RWPE1 (cell line): ENCODE results near the gene SELL.

Experiments
- CTCF ChIA-PET: fragments of 350-600 bp; sonication (Branson Sonifier 250); formaldehyde crosslinking; extraction: SDS; loops from one replicate; lab custom pipeline; 2021; lab: Yijun Ruan, JAX
- POLR2A ChIA-PET: fragments of 400-600 bp; formaldehyde crosslinking; extraction: SDS; loops from one replicate; lab custom pipeline; 2020; ENCODE audit warnings: antibody characterized with exemption; ENCODE audit not compliant: low non-redundant PET; lab: Yijun Ruan, JAX
- DNase-seq: peaks from one replicate; pipeline ENCODE4 v3.0.0; 2012; ENCODE audit warnings: low spot score
- H3K27ac ChIP-seq: fragments of 450-650 bp; 2 replicates; pipeline ENCODE4 v1.5.1; 2017
- TF ChIP-seq, protein P1 (sequence below): fragments of 450-650 bp; conservative IDR thresholded peaks from 2 replicates; pipeline ENCODE4 v1.5.1; 2017; ENCODE audit warnings: low read depth, mild to moderate bottlenecking

SELL gene

DNA sequence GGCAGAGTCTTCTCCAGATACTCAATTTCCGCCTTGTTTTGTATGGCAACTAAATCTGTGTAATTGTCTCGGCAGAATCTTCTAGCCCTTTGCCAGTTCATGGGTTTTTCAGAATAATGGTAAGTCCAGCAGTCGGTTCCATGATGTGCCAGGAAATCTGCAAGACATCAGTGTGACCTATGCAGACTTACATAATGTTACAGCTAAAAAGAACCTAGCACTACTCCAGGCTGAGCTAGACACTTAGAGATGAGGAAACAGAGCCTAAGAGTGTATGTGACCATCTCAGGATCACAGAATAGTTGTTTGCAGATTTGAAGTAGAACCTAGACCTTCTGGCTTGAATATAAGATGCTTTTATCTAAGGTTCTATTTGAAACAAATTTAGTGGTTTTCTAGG, 2.8 kb downstream of the SELL start:
- CTCF ChIA-PET, result no interaction called here
- TF ChIP-seq, protein P1, sequence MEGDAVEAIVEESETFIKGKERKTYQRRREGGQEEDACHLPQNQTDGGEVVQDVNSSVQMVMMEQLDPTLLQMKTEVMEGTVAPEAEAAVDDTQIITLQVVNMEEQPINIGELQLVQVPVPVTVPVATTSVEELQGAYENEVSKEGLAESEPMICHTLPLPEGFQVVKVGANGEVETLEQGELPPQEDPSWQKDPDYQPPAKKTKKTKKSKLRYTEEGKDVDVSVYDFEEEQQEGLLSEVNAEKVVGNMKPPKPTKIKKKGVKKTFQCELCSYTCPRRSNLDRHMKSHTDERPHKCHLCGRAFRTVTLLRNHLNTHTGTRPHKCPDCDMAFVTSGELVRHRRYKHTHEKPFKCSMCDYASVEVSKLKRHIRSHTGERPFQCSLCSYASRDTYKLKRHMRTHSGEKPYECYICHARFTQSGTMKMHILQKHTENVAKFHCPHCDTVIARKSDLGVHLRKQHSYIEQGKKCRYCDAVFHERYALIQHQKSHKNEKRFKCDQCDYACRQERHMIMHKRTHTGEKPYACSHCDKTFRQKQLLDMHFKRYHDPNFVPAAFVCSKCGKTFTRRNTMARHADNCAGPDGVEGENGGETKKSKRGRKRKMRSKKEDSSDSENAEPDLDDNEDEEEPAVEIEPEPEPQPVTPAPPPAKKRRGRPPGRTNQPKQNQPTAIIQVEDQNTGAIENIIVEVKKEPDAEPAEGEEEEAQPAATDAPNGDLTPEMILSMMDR, result no peak
- POLR2A ChIA-PET, result no interaction called here
- DNase-seq, result no peak
- no peak overlapping the region for H3K27ac ChIP-seq

DNA sequence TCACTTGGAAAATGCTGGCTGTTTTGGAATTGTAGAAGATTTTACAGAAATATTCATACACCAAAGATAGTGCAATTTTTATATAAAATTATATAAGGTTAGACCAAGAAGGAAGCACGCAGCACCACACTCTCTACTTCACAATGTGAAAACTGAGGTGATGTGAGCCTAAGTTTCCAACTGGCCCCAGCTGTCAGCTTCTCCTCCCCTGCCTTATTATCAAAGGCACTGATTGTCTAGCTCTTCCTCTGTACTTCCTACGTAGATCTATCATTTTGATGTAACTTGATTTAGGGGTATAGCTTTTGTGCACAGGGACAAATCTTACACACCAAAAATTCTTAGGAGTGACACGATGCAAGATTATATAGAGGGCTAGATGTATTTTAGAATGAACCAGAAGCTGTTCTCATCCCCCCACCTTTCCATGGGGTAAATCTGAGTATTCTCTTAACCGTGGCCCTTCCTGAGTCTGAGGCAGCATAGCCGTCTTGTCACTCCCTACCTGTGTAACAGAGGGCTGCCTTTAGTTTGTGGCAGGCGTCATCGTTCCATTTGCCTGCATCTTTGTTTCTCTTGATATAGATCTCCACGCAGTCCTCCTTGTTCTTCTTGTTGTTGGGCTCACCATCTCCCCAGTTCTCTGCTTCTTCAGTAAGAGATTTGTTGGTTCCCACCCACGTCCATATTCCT, 3.4 kb downstream of the SELL start:
- TF ChIP-seq, protein P1, result no peak
- H3K27ac ChIP-seq, result no peak overlapping the region
- ChIA-PET CTCF (no interaction called here), POLR2A (no interaction called here)
- DNase-seq, result no peak

DNA sequence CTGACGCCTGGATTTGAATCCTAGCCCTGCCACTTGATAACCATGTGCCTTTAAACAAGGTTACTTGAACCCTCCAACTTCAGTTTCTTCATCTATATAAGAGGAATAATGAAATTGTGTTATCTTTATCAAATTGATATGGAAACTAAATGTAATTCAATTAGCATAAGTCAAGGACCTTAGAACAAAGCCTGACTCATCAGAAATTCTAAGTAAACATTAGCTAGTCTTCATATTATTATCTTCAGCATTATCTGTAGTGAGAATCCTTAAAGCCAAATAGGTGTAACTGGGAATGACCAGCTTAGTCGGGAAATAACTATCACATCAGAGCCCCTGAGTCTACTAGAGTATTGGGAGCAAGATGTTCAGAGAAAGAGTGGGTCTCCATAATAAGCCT, 6.6 kb downstream of the SELL start:
- DNase-seq, result no peak
- CTCF ChIA-PET, result no interaction called here
- H3K27ac ChIP-seq, result no peak overlapping the region

DNA sequence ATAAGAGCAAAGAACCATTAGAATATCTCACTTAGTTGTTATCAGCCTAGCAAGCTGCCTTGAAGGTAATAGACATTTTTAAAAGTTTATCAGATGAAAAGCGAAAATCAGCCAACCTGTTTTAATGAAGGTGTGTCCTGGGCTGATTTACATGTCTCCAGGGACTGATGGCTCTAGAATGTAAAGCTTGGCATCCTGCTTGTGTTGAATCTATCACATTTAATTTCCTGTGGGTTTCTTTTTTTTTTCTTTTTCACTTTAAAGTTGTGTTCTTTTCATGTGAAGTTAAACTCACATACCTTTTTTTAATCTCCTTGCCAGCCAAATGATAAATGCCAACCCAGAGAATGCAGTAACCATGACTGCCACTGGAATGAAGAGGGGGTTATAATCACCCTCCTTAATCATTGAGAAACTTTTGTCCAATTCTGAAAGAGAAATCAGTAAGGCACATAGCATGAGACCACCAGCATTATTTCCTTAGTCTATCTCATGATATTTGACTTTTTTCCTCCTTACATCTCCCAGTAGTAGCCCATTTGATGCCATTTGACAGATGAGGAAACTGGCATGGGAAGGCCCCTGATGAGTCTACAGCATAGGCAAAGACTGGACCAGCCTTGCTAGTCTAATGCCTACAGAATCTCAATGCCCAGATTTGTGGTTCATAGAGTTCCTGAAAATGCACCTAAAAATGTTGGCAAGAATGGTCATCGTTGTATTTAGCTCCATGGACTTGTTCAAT, 10.0 kb downstream of the SELL start:
- ChIA-PET POLR2A (no interaction called here), CTCF (no interaction called here)
- DNase-seq, result no peak
- TF ChIP-seq, protein P1, result no peak
- H3K27ac ChIP-seq, result no peak overlapping the region

More for the DNA sequence above, 6.6 kb downstream of the SELL start:
- TF ChIP-seq, protein P1, result no peak
- POLR2A ChIA-PET, result no interaction called here

DNA sequence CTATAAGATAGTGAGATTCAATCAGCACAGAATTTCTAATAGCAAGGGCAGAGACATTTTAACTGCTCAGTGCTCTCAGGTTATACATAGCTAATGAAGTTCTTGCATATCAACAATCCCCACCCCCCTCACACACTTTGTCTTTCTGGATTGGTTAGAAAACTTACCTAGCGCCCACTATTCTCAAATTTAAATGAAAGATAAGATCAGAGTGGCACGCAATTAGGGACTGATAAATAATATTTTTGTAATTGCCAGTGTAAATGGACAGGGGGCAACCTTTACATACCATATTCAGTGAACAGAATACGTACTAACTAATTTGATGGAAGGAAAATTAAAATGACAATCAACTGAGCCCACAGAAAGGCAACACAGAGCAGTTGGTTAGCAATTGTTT, 11.7 kb downstream of the SELL start:
- TF ChIP-seq, protein P1, result no peak
- ChIA-PET CTCF (no interaction called here), POLR2A (no interaction called here)
- DNase-seq, result no peak
- H3K27ac ChIP-seq, result no peak overlapping the region

DNA sequence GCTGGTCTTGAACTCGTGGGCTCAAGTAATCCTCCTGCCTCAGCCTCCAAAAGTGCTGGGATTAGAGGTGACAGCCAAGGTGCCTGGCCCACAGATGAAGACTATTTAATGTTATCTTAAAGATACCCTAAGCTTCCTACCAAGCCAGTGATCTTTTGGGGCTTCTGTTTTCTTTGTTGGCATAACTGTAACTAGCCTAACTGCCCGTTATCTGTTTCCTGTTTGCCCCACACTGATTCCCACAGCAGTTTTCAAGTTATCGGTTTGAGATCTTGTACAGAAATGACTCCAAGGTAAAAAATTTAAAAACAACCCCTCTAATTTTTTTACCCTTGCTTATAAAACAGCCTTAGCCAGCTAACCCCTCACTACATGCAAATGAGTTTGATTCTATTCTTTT, 12.4 kb downstream of the SELL start:
- no peak for DNase-seq
- TF ChIP-seq, protein P1, result no peak
- ChIA-PET POLR2A (no interaction called here), CTCF (interaction anchor here (0.7 kb wide), 1 partner anchor 269 kb away, joined by 3 read pairs; no protein-coding TSS in a partner anchor)
- H3K27ac ChIP-seq, result no peak overlapping the region
